ENCODE measurements around the gene DEPDC5. TPM values are rescaled to one million over a fixed set of nuclear protein-coding genes. Genes with fewer than 3 reads are reported as not detected.

The DEPDC5 gene
- total RNA-seq, 1 donor from 2014 or later: 39.5 TPM

- peaks cover 7% of the 10 kb centered on the region for H3K36me3 Mint-ChIP-seq (ENCODE audit: low read depth)
- H3K27me3 Mint-ChIP-seq (ENCODE audit: low read depth): no peaks in the 10 kb centered on the region
- H3K9me3 Mint-ChIP-seq: no peaks in the 10 kb centered on the region
- no peak overlapping the region for H3K27ac Mint-ChIP-seq (ENCODE audit: unreplicated experiment)
- no peak for DNase-seq (ENCODE audit: low read depth, low spot score)
- TF ChIP-seq, protein P1, sequence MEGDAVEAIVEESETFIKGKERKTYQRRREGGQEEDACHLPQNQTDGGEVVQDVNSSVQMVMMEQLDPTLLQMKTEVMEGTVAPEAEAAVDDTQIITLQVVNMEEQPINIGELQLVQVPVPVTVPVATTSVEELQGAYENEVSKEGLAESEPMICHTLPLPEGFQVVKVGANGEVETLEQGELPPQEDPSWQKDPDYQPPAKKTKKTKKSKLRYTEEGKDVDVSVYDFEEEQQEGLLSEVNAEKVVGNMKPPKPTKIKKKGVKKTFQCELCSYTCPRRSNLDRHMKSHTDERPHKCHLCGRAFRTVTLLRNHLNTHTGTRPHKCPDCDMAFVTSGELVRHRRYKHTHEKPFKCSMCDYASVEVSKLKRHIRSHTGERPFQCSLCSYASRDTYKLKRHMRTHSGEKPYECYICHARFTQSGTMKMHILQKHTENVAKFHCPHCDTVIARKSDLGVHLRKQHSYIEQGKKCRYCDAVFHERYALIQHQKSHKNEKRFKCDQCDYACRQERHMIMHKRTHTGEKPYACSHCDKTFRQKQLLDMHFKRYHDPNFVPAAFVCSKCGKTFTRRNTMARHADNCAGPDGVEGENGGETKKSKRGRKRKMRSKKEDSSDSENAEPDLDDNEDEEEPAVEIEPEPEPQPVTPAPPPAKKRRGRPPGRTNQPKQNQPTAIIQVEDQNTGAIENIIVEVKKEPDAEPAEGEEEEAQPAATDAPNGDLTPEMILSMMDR (conservative IDR thresholded peaks at IDR 0.05): no peak
- H3K4me3 Mint-ChIP-seq: no peak overlapping the region
- H3K4me1 Mint-ChIP-seq: peaks cover 10% of the 10 kb centered on the region
These were observed 156.2 kb downstream of the DEPDC5 start for GRCh38 chr22:31909977-31910376.

- DNase-seq (ENCODE audit: low read depth, low spot score): no peak
- peaks cover 8% of the 10 kb centered on the region for H3K4me1 Mint-ChIP-seq
- no peak overlapping the region for H3K4me3 Mint-ChIP-seq
- TF ChIP-seq, protein P1 (conservative IDR thresholded peaks at IDR 0.05): no peak
- H3K27me3 Mint-ChIP-seq (ENCODE audit: low read depth): no peaks in the 10 kb centered on the region
- no peak overlapping the region for H3K27ac Mint-ChIP-seq (ENCODE audit: unreplicated experiment)
- H3K9me3 Mint-ChIP-seq: no peaks in the 10 kb centered on the region
- peaks cover 7% of the 10 kb centered on the region for H3K36me3 Mint-ChIP-seq (ENCODE audit: low read depth)
These were observed 158.0 kb downstream of the DEPDC5 start for GRCh38 chr22:31911565-31912406.

DNA sequence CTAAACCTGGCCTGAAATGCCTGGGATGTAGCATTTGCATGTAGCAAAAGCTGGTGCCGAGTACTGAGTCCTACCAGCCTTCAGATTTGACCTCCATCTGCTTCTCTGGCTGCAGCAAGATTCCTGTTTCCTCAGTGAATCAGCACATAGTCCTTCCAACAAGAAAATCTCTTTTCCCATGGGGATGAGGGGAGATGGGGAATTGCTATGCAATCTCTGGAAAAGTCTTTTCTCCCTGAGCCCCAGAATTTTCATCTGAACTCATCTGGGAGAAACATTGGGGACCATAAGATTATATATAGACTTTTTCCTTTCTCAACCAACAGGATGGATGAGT, 158.6 kb downstream of the DEPDC5 start:
- TF ChIP-seq, protein P1 (conservative IDR thresholded peaks at IDR 0.05): no peak
- H3K36me3 Mint-ChIP-seq (ENCODE audit: low read depth): peaks cover 7% of the 10 kb centered on the region
- H3K27me3 Mint-ChIP-seq (ENCODE audit: low read depth): no peaks in the 10 kb centered on the region
- DNase-seq (ENCODE audit: low read depth, low spot score): no peak
- H3K4me1 Mint-ChIP-seq: peaks cover 5% of the 10 kb centered on the region
- no peaks in the 10 kb centered on the region for H3K9me3 Mint-ChIP-seq
- H3K27ac Mint-ChIP-seq (ENCODE audit: unreplicated experiment): no peak overlapping the region
- H3K4me3 Mint-ChIP-seq: no peak overlapping the region

DNA sequence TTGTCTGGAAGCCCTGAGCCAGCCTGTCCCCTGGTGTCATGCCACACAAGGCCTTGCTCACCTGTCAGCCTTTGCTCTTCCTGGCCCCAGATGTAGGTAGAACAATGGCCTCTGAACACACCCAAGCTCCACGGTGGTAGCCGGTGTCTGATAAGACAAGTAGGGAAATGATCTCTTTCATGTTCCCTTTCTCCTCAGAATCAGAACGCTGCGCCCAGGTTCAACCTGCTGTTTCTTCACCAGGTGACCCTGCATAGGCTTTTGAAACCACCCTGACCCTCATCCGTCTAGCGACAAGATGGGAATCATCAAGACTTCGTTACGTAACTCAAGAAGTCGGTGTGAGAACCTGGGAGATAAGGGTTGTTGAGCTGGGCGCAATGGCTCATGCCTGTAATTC, 161.8 kb downstream of the DEPDC5 start:
- TF ChIP-seq, protein P1 (conservative IDR thresholded peaks at IDR 0.05): no peak
- no peaks in the 10 kb centered on the region for H3K36me3 Mint-ChIP-seq (ENCODE audit: low read depth)
- no peaks in the 10 kb centered on the region for H3K9me3 Mint-ChIP-seq
- DNase-seq (ENCODE audit: low read depth, low spot score): no peak
- no peak overlapping the region for H3K4me3 Mint-ChIP-seq
- H3K27ac Mint-ChIP-seq (ENCODE audit: unreplicated experiment): no peak overlapping the region
- no peaks in the 10 kb centered on the region for H3K27me3 Mint-ChIP-seq (ENCODE audit: low read depth)
- peaks cover 5% of the 10 kb centered on the region for H3K4me1 Mint-ChIP-seq

DNA sequence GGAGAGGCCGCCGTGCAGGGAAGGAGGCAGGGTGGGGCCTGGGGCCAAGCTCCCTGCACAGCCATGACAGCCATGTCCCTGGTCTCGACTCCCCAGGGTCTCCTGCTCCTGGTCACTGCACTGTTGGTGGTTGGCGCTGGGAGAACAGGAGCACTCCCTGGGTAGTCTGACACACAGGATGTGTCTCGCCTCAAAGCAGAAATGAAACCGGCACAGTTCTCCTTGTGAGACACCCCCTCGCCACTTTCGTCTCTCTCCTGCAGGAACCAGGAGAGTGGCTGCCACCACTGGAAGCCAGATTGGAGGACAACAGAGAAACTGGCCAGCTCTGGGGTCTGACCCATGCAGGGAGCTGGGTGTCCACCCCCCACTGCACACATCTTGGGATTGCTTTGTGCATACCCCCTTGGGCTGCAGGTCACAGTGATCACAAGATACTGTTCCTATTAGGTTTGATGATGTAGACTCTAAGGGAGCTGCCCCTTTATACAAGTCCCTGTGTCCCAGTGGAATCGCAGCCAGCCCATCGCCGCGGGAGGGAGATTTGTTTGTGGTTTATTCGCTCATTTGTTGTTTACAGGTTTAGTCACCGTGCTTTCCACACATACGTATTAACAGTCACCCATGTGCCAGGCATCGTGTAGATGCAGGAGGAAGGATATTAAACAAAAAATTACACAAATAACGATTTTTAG, 163.6 kb downstream of the DEPDC5 start:
- no peaks in the 10 kb centered on the region for H3K27me3 Mint-ChIP-seq (ENCODE audit: low read depth)
- H3K27ac Mint-ChIP-seq (ENCODE audit: unreplicated experiment): peak overlapping the region; percentile 35
- TF ChIP-seq, protein P1 (conservative IDR thresholded peaks at IDR 0.05): no peak
- no peak overlapping the region for H3K4me3 Mint-ChIP-seq
- no peaks in the 10 kb centered on the region for H3K9me3 Mint-ChIP-seq
- no peak for DNase-seq (ENCODE audit: low read depth, low spot score)
- H3K36me3 Mint-ChIP-seq (ENCODE audit: low read depth): no peaks in the 10 kb centered on the region
- peaks cover 5% of the 10 kb centered on the region for H3K4me1 Mint-ChIP-seq

Measured in neural crest cell (in vitro differentiated cells).